H9 (cell line): Measurements from ENCODE around the gene OSBP2. TPM values are rescaled to one million over a fixed set of nuclear protein-coding genes. Genes with fewer than 3 reads are reported as not detected.

Experiments used
- DNase-seq: peaks from one replicate; pipeline ENCODE4 v3.0.0-alpha.2; 2017
- H2AFZ ChIP-seq: one replicate; pipeline ENCODE4 v1.6.1; 2013; ENCODE audit warnings: mild to moderate bottlenecking, low read length, control low read depth, moderate library complexity
- H2AK5ac ChIP-seq: 2 replicates; pipeline ENCODE4 v1.6.1; 2013; ENCODE audit warnings: low read length, control low read depth, mixed read lengths; ENCODE audit not compliant: insufficient read length
- H2BK120ac ChIP-seq: one replicate; pipeline ENCODE4 v1.6.1; 2013; ENCODE audit warnings: low read depth, mild to moderate bottlenecking, low read length, control low read depth, inconsistent platforms; ENCODE audit not compliant: poor library complexity, severe bottlenecking
- H2BK12ac ChIP-seq: 2 replicates; pipeline ENCODE4 v1.6.1; 2013; ENCODE audit warnings: low read length, control low read depth, mixed read lengths, low read depth; ENCODE audit not compliant: insufficient read length
- H2BK15ac ChIP-seq: 2 replicates; pipeline ENCODE4 v1.6.1; 2013; ENCODE audit warnings: low read depth, low read length, control low read depth
- H2BK20ac ChIP-seq: one replicate; pipeline ENCODE4 v1.6.1; 2013; ENCODE audit warnings: low read depth, mild to moderate bottlenecking, low read length, control low read depth, inconsistent platforms; ENCODE audit not compliant: poor library complexity, severe bottlenecking
- H2BK5ac ChIP-seq: 2 replicates; pipeline ENCODE4 v1.6.1; 2013; ENCODE audit warnings: low read length, control low read depth, mixed read lengths; ENCODE audit not compliant: insufficient read length
- H3K14ac ChIP-seq: 2 replicates; pipeline ENCODE4 v1.6.1; 2013; ENCODE audit warnings: low read length, control low read depth; ENCODE audit not compliant: insufficient read depth
- H3K18ac ChIP-seq: 2 replicates; pipeline ENCODE4 v1.6.1; 2013; ENCODE audit warnings: low read depth, mild to moderate bottlenecking, mixed read lengths, low read length, control low read depth; ENCODE audit not compliant: insufficient read length
- H3K23ac ChIP-seq: 2 replicates; pipeline ENCODE4 v1.6.1; 2013; ENCODE audit warnings: low read length, control low read depth, mixed read lengths, low read depth; ENCODE audit not compliant: insufficient read length
- H3K23me2 ChIP-seq: 2 replicates; pipeline ENCODE4 v1.6.1; 2013; ENCODE audit warnings: low read depth, mild to moderate bottlenecking, mixed read lengths, low read length, control low read depth; ENCODE audit not compliant: insufficient read length, poor library complexity, severe bottlenecking
- H3K27ac ChIP-seq: 2 replicates; pipeline ENCODE4 v1.5.1; 2013; ENCODE audit warnings: low read length, control low read depth, mixed read lengths, low read depth; ENCODE audit not compliant: insufficient read length
- H3K27me3 ChIP-seq: 2 replicates; pipeline ENCODE4 v1.6.1; 2013; ENCODE audit warnings: low read length, control low read depth, inconsistent platforms; ENCODE audit not compliant: insufficient read depth
- H3K4ac ChIP-seq: 2 replicates; pipeline ENCODE4 v1.6.1; 2013; ENCODE audit warnings: low read depth, mild to moderate bottlenecking, control low read depth, inconsistent platforms, low read length, moderate library complexity
- H3K4me1 ChIP-seq: 2 replicates; pipeline ENCODE4 v1.6.1; 2013; ENCODE audit warnings: low read length, control low read depth, inconsistent platforms; ENCODE audit not compliant: insufficient read depth
- H3K4me2 ChIP-seq: 2 replicates; pipeline ENCODE4 v1.6.1; 2013; ENCODE audit warnings: low read length, control low read depth, mixed read lengths; ENCODE audit not compliant: insufficient read length, insufficient read depth
- H3K56ac ChIP-seq: 2 replicates; pipeline ENCODE4 v1.6.1; 2013; ENCODE audit warnings: low read depth, mild to moderate bottlenecking, mixed read lengths, low read length, control low read depth; ENCODE audit not compliant: insufficient read length
- H3K79me1 ChIP-seq: 2 replicates; pipeline ENCODE4 v1.6.1; 2013; ENCODE audit warnings: low read depth, mild to moderate bottlenecking, moderate library complexity, low read length, control low read depth, inconsistent platforms; ENCODE audit not compliant: insufficient read depth, poor library complexity, severe bottlenecking
- H3K79me2 ChIP-seq: 2 replicates; pipeline ENCODE4 v1.6.1; 2013; ENCODE audit warnings: low read length, control low read depth, inconsistent platforms; ENCODE audit not compliant: insufficient read depth
- H3K9ac ChIP-seq: 2 replicates; pipeline ENCODE4 v1.6.1; 2013; ENCODE audit warnings: low read length, control low read depth, mixed read lengths; ENCODE audit not compliant: insufficient read length; ENCODE audit errors: extremely low read depth
- H3K9me3 ChIP-seq: one replicate; pipeline ENCODE4 v1.6.1; 2013; ENCODE audit warnings: low read depth, low read length, inconsistent platforms; ENCODE audit not compliant: control insufficient read depth
- H3T11ph ChIP-seq: one replicate; pipeline ENCODE4 v1.6.1; 2013; ENCODE audit warnings: mild to moderate bottlenecking, low read length, control low read depth, inconsistent platforms
- H4K20me1 ChIP-seq: one replicate; pipeline ENCODE4 v1.6.1; 2013; ENCODE audit not compliant: control insufficient read depth, insufficient read length, insufficient read depth
- H4K5ac ChIP-seq: 2 replicates; pipeline ENCODE4 v1.6.1; 2013; ENCODE audit warnings: low read depth, mild to moderate bottlenecking, mixed read lengths, low read length, control low read depth; ENCODE audit not compliant: insufficient read length
- H4K8ac ChIP-seq: replicated peaks from 2 replicates; pipeline ENCODE4 v1.6.1; 2013; ENCODE audit warnings: low read length, control low read depth, mixed read lengths, low read depth; ENCODE audit not compliant: insufficient read length
- H4K91ac ChIP-seq: 2 replicates; pipeline ENCODE4 v1.6.1; 2013; ENCODE audit warnings: low read depth, mild to moderate bottlenecking, moderate library complexity, mixed read lengths, low read length, control low read depth; ENCODE audit not compliant: insufficient read length
- H3K27ac Mint-ChIP-seq, 3 experiments: 2 replicates in 2 of 3; 3 replicates in 1 of 3; pipeline ENCODE4 v1.8.0; 2020 to 2021; ENCODE audit warnings: mixed read lengths in 3 of 3, mild to moderate bottlenecking in 1 of 3, moderate library complexity in 1 of 3
- H3K27me3 Mint-ChIP-seq: 2 replicates; pipeline ENCODE4 v1.8.0; 2021; ENCODE audit warnings: low read depth, mild to moderate bottlenecking, moderate library complexity, mixed read lengths
- H3K36me3 Mint-ChIP-seq, 3 experiments: 2 replicates in 2 of 3; 3 replicates in 1 of 3; pipeline ENCODE4 v1.8.0; 2020 to 2021; ENCODE audit warnings: low read depth in 3 of 3, mixed read lengths in 3 of 3; ENCODE audit not compliant: insufficient read depth in 1 of 3
- H3K4me1 Mint-ChIP-seq, 2 experiments: 2 replicates each; pipeline ENCODE4 v1.8.0; 2020; ENCODE audit warnings: mixed read lengths in 2 of 2
- H3K4me3 Mint-ChIP-seq, 2 experiments: 2 replicates in 1 of 2; 3 replicates in 1 of 2; pipeline ENCODE4 v1.8.0; 2020 to 2021; ENCODE audit warnings: mild to moderate bottlenecking in 2 of 2, mixed read lengths in 2 of 2, moderate library complexity in 1 of 2
- H3K9me3 Mint-ChIP-seq, 2 experiments: 2 replicates in 1 of 2; 3 replicates in 1 of 2; pipeline ENCODE4 v1.8.0; 2020; ENCODE audit warnings: mild to moderate bottlenecking in 2 of 2, mixed read lengths in 2 of 2, moderate library complexity in 1 of 2
- WGBS: extraction: QIAGEN DNeasy Blood & Tissue Kit; methylation state at CpG from one replicate; pipeline ENCODE4 v1.1.7; 2013; ENCODE audit warnings: missing lambda C conversion rate, low lambda C conversion rate, mixed read lengths; ENCODE audit not compliant: insufficient read length; ENCODE audit errors: extremely low coverage; 5-methylcytosine and 5-hydroxymethylcytosine counted together
- total RNA-seq: library from RNA; stranded (reverse); gene quantifications from 2 replicates; pipeline ENCODE4 v1.2.1, GENCODE V29; 2021
- TF ChIP-seq, protein P1 (sequence below): fragments of 200-600 bp; sonication (generic); conservative IDR thresholded peaks from 3 replicates; pipeline ENCODE4 v1.8.0; 2021; ENCODE audit warnings: antibody characterized with exemption, mild to moderate bottlenecking

The OSBP2 gene
- total RNA-seq, 1 experiment from 2014 or later: 3.4 TPM

DNA sequence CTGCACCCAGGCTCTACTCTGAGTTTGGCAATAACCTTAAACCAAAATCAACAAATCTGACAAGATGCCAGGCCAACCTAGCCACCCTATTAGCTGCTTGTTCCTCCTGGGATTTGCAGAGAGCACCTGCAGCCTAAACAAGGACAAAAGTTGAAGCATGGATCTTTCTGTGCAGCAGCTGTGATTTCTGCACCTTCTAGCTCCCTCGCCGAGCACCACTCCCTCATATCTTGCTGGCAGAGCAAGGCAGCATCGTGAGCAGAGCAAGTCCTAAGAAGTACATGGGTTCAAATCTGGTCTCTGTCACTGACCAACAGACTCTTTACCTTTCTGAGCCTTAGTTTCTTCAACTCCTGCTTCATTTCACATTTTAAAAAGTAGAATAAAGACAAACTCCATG is 235.6 kb downstream of the OSBP2 start:
- Histone ChIP-seq H2AK5ac (no peak overlapping the region), H4K5ac (no peak overlapping the region), H2AFZ (no peak overlapping the region), H3K9me3 (no peaks in the 10 kb centered on the region), H3K23me2 (no peaks in the 10 kb centered on the region), H3K27me3 (no peaks in the 10 kb centered on the region), H3K23ac (no peak overlapping the region), H3K4ac (no peak overlapping the region), H3K4me2 (no peak overlapping the region), H2BK15ac (no peak overlapping the region), H2BK12ac (no peak overlapping the region), H3K27ac (no peak overlapping the region), H3K4me1 (no peaks in the 10 kb centered on the region), H2BK120ac (no peak overlapping the region), H2BK20ac (no peak overlapping the region), H3K18ac (no peak overlapping the region), H3K9ac (no peak overlapping the region), H4K8ac (no peak overlapping the region), H2BK5ac (no peak overlapping the region), H4K20me1 (peaks cover 2% of the 10 kb centered on the region), H3K79me2 (no peaks in the 10 kb centered on the region), H4K91ac (no peak overlapping the region), H3K79me1 (no peaks in the 10 kb centered on the region), H3T11ph (no peak overlapping the region), H3K56ac (no peak overlapping the region), H3K14ac (no peak overlapping the region)
- no peak for DNase-seq
- H3K27ac Mint-ChIP-seq: no peak overlapping the region
- H3K9me3 Mint-ChIP-seq: no peaks in the 10 kb centered on the region; a peak in 1 of 5 replicates
- H3K27me3 Mint-ChIP-seq: no peaks in the 10 kb centered on the region; the same call in 1 of the 2 replicates
- H3K36me3 Mint-ChIP-seq: peaks cover 70 to 88% (median 85%) of the 10 kb centered on the region in 3 experiments
- no peak overlapping the region for H3K4me3 Mint-ChIP-seq
- no peaks in the 10 kb centered on the region for H3K4me1 Mint-ChIP-seq
- no CpG with 5 or more reads among the region's 3 CpGs for WGBS
- TF ChIP-seq, protein P1, sequence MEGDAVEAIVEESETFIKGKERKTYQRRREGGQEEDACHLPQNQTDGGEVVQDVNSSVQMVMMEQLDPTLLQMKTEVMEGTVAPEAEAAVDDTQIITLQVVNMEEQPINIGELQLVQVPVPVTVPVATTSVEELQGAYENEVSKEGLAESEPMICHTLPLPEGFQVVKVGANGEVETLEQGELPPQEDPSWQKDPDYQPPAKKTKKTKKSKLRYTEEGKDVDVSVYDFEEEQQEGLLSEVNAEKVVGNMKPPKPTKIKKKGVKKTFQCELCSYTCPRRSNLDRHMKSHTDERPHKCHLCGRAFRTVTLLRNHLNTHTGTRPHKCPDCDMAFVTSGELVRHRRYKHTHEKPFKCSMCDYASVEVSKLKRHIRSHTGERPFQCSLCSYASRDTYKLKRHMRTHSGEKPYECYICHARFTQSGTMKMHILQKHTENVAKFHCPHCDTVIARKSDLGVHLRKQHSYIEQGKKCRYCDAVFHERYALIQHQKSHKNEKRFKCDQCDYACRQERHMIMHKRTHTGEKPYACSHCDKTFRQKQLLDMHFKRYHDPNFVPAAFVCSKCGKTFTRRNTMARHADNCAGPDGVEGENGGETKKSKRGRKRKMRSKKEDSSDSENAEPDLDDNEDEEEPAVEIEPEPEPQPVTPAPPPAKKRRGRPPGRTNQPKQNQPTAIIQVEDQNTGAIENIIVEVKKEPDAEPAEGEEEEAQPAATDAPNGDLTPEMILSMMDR: no peak
